Measurements from ENCODE around the gene VWDE. TPM values are rescaled to one million over a fixed set of nuclear protein-coding genes. Genes with fewer than 3 reads are reported as not detected.

The VWDE gene
- polyA plus RNA-seq, 1 donor: 1.6 TPM

DNA sequence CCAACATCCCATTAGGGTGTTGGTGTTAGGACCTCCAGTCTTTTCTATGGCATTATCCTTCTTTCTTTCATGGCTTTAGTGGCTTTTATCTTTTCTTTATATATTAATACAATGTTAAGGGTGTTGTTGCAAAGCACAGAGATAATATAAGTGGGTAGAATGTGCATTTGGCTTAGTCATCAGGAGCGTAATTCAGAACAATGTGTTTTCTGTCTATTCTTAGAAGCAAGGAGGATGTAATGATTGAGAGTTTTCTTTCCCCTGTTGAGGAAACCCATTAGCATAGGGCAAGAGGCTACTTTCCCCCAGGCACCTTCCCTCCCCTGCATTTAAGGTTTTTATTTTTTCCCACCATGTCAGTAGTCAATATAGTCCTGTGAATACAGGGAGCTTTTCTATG is 112.9 kb downstream of the VWDE start:
- no peak for DNase-seq (ENCODE audit: low read depth)

DNA sequence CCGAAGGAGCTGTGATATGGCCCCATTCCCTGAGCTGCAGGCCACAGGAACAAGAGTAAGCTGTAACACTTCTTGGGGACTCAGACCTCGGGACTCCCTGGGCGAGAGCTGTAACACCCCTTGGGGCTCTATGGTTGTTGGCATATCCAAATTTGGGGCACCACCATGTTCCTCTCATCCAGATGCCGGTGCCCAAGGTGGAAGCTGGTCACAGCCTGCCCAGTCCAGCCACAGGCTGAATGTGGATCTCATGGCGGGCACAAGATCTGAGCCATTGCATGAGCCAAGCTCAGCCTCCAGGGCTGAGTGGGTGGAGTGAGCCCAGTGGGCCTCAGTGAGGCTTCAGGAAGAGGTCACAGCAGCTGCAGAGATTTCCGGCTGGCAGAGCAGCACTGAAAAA is 113.7 kb downstream of the VWDE start:
- DNase-seq (ENCODE audit: low read depth): no peak

DNA sequence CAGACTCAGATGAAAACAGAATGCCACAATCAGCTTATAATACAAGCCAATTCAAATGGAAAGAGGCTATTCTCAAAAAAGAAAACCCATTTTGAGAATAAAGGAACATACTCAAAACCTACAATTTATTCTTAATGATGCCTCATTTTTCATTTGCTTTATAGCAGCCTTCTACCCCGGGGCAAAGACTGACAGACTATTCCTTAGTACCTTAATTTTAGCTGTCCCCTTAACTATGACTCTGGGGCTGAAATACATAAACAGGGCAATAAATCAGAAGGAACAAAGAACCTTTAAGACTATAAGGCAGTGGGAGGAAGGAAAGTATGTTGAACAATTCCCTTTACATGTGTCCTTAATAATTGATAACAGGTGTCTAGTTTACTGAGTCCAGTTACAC is 115.8 kb downstream of the VWDE start:
- no peak for DNase-seq (ENCODE audit: low read depth)

DNA sequence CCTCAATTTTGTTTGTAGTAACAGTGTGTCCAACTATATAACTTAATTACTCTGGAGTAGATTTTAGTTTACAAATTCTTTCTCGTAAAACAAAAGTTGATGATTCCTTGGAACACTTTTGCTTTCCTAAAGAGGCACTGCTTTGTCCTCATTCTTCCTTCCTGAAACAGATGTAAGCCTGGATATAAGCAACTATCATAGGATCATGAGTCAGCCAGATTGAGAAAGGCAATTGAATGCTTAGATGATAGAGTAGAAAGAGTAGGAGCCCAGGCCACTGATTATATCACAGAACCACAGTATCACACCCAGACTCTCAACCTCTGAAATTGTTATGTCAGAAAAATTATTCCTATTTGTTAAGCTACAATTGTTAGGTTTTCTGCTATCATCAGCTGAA is 122.6 kb downstream of the VWDE start:
- DNase-seq (ENCODE audit: low read depth): no peak

Other genes with a start within 250 kb of the VWDE start
- 33.5 TPM for gene TMEM106B, start 192.6 kb downstream of the VWDE start, polyA plus RNA-seq (ENCODE audit: insufficient read length)
- 0.34 TPM for gene SCIN, start 166.9 kb upstream of the VWDE start, polyA plus RNA-seq (ENCODE audit: insufficient read length)

Data from forelimb muscle (tissue), 1 donor.